Measurements from ENCODE around the gene MUC15.
"Not testable (repeated sequence)": the region's sequence is repeated elsewhere in the genome, so short reads cannot be mapped to it uniquely, and the experiment has no call there.

MUC15 gene, protein sequence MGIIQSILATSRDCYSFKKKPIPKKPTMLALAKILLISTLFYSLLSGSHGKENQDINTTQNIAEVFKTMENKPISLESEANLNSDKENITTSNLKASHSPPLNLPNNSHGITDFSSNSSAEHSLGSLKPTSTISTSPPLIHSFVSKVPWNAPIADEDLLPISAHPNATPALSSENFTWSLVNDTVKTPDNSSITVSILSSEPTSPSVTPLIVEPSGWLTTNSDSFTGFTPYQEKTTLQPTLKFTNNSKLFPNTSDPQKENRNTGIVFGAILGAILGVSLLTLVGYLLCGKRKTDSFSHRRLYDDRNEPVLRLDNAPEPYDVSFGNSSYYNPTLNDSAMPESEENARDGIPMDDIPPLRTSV

DNA sequence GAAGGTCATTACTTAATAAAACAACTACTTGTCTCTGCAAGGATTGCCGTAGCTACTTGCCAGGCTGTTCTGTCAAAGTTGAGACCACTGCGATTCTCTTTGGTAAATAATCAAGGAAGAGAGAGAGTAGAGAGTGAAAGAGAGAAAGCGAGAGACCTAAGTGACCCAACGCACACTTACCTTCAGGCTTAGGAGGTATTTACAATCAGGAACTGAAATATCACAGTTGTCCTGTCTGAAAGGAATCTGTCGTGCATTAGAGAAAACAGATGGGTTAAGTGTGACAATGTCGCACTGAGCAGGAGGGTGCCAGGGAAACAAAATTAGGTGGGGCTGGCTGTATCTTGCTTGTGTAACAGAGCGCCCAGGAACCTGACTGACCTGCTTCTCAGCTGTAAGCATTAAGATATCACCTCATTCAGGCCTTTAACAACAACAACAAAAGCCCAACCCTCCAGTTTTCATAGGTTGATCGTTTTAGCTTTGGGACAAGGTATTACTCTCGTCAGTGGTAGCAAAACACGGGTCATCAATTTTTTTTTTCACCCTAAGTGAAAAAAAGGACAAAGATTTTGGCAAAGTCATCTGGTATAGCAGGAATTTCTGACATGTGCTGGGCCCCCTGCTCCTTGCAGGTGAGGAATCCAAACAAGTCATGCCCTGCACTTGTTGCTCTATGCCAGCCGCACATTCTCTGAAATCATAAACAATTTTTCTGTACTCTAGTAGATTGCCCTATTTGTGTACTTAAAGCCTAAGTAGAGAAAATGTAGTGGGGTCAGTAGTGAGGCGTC lies at the start of gene MUC15:
MUC15 (minus strand) TSS at position 403 of the 794 bp plus-strand sequence. CDS start 5,169 bp downstream, outside the sequence.
- DNase-seq (ENCODE audit: low read depth) = no peak

DNA sequence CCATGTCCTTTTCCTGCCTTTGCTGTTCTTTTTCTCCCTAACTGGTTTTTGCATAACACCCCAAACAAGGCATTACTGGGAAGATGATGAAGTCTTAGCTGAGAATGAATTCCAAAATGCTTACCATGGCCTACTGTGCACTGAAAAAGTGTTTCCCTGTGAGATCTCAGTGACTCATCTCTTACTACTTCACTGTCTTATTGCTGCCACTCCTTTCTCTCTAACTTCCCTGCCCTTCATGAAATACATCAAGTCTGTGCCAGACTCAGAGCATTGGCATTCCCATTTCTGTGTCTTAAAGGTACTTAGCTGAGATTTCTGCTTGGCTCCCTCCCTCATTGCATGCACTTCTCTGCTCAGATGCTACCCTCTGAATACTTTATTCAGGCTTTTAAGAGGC lies 49.1 kb upstream of the MUC15 start:
- no peak for DNase-seq (ENCODE audit: low read depth)

DNA sequence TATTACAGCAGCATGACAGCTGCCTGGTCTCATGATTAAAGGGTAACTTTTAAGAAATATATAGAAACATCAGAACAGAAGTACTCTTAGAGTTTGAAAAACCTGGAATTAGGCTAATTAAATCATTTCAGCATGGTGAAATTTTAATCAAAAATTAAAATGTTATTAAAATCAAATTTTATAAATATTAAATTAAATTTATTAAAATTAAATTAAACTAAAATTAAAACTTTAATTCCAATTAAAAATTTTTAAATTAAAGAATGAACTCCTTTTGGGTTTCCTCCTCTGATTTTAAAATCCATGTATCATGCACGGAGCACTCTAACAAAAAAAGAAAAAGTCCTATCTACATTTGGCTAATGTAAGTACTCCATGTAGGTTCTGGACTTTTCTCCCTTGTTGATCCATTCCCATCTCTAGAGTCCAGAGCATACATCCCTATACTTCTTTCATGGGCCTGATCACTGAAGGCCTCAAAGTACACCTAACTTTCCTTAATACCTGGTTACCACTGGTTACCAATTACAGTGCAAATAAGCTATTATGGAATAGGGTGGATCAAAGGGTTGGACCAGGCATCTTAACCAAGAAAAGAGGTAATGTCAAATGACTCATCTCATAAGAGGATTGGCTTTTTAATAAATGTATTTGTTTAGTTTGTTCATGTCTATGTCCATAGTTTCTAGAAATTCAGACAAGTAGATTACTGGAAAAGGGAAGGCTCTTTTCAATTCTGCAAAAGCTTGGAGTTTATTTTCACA lies 48.4 kb upstream of the MUC15 start:
- DNase-seq (ENCODE audit: low read depth) = no peak

- DNase-seq (ENCODE audit: low read depth) = no peak
These were observed 46.4 kb upstream of the MUC15 start for GRCh38 chr11:26618441-26618840.

DNA sequence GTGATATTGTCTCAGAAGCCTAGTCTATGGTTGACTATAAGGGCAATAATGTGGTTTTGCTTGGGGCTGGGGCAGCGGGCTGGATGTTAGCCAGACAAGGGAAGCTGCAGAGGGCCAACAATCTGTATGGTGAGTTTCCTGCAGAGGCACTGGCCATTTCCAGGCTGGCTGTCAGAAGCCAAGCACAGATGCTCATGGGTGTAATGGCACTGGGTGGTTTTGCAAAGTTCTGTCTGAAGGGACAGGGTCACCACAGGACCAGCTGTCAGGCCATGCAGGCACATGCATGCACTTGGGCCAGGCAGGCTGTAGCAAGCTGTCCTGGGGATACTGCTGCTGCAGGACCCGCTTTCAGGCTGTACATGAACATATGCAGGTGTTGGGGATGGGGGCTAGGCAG lies 41.7 kb upstream of the MUC15 start:
- DNase-seq (ENCODE audit: low read depth) = no peak

DNA sequence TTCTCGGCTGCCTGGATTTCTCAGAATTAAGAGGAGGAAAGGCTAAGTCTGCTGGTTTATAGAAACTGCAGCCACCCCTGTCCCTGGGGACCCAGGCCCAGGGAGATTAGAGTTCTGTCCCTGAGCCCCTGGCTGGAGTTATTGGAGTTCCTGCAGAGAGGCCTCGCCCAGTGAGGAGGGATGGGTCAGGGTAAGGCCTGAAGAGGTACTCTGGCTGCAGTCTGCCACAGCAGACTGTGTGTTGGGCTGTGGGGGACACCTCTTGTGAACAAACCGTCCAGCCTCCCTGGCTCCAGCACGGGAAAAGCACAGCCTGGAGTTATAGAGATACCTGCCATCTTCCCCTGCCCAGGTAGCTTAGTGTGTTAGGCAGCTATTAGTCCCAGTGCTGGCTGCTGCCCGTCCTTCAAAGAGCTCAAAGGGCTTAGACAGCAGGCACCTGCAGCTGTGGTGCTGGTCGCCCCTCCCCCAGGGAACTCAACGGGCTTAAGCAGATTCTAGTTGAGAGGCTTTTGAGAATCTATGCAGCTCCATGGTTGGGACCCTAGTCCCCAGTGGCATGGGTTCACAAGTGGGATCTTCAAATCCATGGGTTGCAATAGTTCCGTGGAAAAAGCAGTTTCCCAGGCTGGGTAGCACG lies 36.6 kb upstream of the MUC15 start:
- DNase-seq (ENCODE audit: low read depth) = no peak

DNA sequence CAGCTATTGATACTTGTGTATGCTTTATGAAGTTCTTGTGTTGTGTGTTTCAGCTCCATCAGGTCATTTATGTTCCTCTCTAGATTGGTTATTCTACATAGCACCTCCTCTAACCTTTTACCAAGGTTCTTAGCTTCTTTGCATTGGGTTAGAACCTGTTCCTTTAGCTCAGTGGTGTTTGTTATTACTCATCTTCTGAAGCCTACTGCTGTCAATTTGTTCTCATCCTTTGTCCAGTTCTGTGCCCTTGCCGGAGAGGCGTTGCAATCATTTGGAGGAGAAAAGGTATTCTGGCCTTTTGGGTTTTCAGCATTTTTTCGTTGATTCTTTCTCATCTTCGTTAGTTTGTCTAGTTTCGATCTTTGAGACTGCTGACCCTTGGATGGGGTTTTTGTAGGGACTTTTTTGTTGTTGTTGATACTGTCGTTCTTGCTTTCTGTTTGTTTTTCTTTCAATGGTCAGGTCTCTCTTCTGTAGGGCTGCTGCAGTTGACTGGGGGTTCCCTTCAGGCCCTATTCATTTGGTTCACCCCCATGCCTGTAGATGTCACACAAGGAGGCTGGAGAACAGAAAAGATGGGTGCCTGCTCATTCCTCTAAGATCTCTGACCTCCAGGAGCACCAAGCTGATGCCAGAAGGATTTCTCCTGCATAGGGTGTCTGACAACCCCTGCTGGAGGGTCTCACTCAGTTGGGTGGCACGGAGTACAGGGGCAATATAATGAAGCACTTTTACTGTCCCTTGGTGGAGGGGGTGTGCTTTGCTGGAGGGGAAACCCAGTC lies 35.9 kb upstream of the MUC15 start:
- no peak for DNase-seq (ENCODE audit: low read depth)

DNA sequence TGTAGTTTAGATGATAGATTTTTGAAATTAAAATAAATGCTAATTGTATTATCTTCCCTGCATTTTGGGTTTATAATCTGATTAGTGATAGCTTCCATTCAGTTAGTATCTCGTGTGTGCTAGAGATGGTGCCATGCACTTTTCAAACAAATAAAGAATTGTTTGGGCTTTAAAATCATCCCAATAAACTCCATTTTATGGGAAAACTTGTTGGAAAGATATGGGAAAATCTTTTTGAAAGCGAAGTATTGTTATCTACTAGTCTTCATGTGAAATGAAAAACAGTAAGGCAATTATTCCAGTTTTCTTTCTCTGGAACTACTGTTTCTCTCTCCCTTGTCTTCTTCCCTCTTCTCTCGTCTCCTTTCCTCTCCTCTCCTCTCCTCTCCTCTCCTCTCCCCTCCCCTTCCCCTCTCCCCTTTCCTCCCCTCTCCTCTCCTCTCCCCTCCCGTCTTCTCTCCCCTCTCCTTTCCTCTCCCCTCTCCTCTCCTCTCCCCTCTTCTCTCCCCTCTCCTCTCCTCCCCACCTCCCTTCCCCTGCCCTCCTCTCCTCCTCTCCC lies 27.9 kb upstream of the MUC15 start:
- DNase-seq (ENCODE audit: low read depth) = no peak

GRCh38 chr11:26599425-26599824 lies 27.4 kb upstream of the MUC15 start:
- DNase-seq (ENCODE audit: low read depth) = no peak

DNA sequence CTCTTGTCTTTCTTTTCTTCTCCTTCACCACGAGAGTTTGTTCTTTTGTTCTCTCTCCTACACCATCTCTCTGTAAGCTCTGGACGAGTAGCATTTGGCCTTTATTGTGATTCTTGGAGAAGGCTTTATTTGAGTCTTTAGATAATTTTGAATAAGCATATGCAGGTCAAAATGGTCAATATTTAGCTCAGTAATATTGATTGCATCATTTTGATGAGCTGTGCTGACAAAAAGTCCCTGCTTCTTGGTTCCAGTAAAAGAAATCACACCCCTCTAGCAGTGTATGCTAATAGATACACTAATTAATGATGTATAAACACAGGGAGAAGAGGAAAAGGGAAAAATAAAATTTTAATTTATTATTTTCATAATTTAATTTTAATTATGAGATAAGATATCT lies 25.8 kb upstream of the MUC15 start:
- DNase-seq (ENCODE audit: low read depth) = no peak

DNA sequence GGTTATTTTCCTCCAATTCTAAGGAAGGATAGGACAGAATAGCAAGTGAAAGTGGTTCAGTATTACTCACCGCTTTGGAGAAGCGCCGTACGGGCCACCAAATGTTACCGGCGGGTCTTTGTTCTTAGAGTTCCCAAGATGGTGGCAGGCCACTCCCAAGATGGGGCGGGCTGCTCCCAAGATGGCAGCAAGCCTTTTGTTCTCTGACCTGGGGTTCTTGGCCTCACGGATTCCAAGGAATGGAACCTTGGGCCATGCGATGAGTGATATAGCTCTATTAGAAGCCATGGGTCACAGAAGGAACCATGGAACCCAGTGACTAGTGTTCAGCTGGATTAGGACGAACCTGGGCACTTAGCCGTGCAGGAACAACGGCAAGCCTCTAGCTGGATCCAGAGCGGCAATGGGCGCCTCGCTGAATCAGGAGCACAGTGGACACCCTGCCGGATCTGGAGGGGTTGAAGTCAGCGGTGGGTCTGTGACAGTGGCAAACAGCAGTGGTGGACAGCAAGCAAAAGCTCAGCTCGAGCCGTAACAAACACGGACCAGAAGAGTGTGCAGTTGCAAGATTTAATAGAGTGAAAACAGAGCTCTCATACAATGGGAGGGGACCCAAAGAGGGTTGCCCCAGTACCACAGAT lies 25.1 kb upstream of the MUC15 start:
- DNase-seq (ENCODE audit: low read depth) = not testable (repeated sequence)

- DNase-seq (ENCODE audit: low read depth) = not testable (repeated sequence)
These were observed 23.3 kb upstream of the MUC15 start for GRCh38 chr11:26595207-26595865.

DNA sequence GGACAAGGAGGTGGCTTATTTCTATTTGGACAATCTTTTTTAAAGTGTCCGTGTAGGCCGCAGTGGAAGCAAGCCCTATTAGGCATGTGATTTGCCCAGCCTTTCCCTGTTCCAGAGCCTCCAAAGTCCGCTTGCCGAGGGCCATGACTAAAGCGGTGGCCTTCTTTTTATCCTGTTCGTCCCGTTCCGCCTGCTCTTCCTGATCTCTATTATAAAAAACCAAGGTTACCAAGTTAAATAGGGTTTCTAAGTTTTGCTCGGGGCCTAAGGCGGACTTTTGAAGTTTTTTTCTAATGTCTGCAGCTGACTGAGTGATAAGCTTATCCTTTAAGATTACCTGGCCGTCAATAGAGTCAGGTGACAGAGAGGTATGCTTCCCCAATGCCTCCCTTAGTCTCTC lies 21.6 kb upstream of the MUC15 start:
- DNase-seq (ENCODE audit: low read depth) = no peak

- no peak for DNase-seq (ENCODE audit: low read depth)
These were observed 15.0 kb upstream of the MUC15 start for GRCh38 chr11:26587073-26587472.

GRCh38 chr11:26584818-26585217 lies 12.8 kb upstream of the MUC15 start:
- no peak for DNase-seq (ENCODE audit: low read depth)

DNA sequence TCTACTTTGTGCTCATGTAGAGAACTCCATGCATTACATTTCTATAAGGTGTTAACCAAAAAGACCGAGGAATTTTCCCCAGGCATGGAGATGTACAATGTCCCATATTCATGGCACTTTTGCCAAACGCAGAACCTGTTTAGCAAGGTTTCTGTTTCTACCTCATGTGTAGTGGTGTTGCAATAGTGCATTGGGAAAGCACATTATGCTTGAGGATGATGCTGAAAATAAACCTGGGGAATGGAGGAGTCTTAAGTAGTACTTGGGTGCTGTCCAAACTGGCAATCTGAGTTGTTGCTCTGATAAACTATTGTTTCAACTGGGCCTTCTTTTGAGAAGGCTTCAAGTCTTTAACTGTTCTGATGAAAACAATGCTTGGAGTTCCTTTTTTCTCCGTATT lies 11.5 kb upstream of the MUC15 start:
- no peak for DNase-seq (ENCODE audit: low read depth)

GRCh38 chr11:26580929-26581328 lies 8.9 kb upstream of the MUC15 start:
- no peak for DNase-seq (ENCODE audit: low read depth)

- DNase-seq (ENCODE audit: low read depth) = no peak
These were observed 7.6 kb upstream of the MUC15 start for GRCh38 chr11:26579683-26580082.

GRCh38 chr11:26578998-26579661 lies 7.1 kb upstream of the MUC15 start:
- no peak for DNase-seq (ENCODE audit: low read depth)

Measured in activated T-cell treated with anti-CD3 and anti-CD28 coated beads for 24 hours (primary cell).